AG10803 (cell line): ENCODE measurements around the gene CLK3.
"Not testable (repeated sequence)": the region's sequence is repeated elsewhere in the genome, so short reads cannot be mapped to it uniquely, and the experiment has no call there.

Source experiments
- DNase-seq: peaks from one replicate; pipeline ENCODE4 v3.0.0; 2010; ENCODE audit warnings: low read depth
- H3K4me3 ChIP-seq: 2 replicates; pipeline ENCODE4 v1.5.1; 2011; ENCODE audit warnings: mild to moderate bottlenecking, low read length, control low read depth
- TF ChIP-seq, protein P1 (sequence below): conservative IDR thresholded peaks from 2 replicates; pipeline ENCODE4 v1.5.1; 2011; ENCODE audit warnings: mild to moderate bottlenecking, low read length, control low read depth, inconsistent platforms

CLK3 gene

DNA sequence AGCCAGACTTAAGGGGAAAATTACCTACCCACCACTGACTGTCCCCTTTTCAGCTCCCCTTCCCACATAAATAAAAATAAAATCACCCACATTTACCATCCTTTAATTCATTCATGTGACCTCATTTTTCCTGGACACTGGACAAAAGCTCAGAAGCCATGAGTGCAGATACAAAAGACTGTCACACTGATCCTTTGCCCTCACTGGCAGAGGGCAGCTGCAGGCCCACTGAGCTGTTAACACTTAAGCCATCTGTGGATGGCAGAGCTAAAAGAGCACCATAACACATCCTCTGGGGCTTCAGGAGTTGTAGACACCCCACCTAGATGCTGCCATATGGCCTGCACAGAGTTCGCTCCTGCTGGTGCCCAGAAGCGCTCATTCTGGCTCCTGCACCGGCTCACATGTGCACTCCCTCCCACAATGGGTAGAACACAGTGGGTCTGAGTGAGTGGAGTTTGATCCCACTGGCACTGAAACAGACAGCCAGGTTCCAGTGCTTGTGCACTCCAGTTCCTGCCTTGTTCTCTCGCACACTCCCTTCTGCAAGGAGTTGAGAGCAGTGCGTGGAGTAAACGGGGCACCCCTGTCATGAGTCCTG lies 41.4 kb downstream of the CLK3 start:
- no peak for DNase-seq
- TF ChIP-seq, protein P1, sequence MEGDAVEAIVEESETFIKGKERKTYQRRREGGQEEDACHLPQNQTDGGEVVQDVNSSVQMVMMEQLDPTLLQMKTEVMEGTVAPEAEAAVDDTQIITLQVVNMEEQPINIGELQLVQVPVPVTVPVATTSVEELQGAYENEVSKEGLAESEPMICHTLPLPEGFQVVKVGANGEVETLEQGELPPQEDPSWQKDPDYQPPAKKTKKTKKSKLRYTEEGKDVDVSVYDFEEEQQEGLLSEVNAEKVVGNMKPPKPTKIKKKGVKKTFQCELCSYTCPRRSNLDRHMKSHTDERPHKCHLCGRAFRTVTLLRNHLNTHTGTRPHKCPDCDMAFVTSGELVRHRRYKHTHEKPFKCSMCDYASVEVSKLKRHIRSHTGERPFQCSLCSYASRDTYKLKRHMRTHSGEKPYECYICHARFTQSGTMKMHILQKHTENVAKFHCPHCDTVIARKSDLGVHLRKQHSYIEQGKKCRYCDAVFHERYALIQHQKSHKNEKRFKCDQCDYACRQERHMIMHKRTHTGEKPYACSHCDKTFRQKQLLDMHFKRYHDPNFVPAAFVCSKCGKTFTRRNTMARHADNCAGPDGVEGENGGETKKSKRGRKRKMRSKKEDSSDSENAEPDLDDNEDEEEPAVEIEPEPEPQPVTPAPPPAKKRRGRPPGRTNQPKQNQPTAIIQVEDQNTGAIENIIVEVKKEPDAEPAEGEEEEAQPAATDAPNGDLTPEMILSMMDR: no peak

DNA sequence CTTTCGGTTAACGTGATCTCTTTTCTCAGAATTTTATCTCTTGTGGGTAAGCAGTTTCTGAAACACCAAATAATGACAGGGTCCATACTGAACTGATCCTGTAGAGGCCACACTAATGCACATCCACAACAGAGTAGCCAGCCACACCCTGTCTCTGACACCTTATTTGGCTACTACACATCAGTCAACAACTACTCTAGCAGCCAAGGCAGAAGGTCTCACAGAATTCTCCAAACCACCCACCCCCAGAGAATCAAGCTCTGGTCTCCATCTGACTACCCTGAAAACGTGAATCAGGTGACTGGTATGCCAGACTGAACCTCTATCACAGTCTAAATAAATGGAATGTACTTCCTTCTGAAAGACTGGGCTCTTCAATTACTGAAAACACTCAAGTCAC lies 42.2 kb downstream of the CLK3 start:
- DNase-seq: peak; percentile 43
- H3K4me3 ChIP-seq: no peak overlapping the region
- TF ChIP-seq, protein P1: no peak

More for the DNA sequence above, 41.4 kb downstream of the CLK3 start:
- no peak overlapping the region for H3K4me3 ChIP-seq

DNA sequence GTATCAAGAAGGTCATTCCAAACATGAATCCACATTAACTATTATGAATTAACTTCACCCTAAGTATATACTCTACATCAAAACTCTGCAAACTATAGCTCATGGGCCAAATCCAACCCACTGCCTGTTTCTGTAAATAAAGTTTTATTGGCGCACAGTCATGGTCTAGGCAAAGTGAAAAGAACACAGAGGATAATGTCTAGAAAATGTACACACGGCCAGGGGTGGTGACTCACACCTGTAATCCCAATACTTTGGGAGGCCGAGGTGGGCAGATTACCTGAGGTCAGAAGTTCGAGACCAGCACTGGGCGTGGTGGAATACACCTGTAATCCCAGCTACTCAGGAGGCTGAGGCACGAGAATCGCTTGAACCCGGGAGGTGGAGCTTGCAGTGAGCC lies 45.6 kb downstream of the CLK3 start:
- not testable (repeated sequence) for H3K4me3 ChIP-seq

DNA sequence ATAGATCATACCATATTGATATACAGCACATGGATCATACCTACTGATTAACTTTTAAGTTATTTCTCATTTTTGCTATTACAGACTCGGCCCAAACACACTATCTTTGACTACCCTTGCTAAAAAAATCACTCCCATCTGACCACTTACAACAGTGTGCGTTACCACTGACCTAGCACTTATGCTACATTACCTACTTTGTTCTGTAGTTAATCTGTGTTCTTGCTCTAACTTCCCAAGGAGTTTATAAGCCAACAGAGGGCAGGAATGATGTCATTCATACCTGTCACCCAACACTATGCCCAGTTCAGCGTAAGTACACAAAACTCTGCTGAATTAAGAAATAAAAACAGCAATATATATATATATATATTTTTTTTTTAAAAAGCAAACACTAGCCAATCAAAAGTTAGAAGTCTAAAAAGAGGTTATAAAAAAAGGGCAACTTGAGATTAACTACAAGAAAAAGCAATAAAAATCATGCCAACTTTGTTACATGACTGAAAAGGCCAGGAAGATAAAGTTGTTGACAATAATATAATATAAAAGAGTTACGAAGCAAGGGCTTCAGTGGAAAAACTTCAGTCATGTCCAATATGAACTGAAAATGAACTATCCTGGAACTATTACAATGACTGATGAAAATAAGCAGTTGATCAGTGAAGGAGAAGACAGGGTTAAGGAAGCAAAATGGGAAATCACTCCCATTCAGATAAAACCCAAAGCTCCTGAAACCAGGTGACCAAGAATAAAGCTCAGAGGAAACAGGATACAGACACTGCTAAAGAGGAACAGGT lies 46.6 kb downstream of the CLK3 start:
- TF ChIP-seq, protein P1: no peak
- H3K4me3 ChIP-seq: no peak overlapping the region

More for the DNA sequence above, 45.6 kb downstream of the CLK3 start:
- not testable (repeated sequence) for DNase-seq

DNA sequence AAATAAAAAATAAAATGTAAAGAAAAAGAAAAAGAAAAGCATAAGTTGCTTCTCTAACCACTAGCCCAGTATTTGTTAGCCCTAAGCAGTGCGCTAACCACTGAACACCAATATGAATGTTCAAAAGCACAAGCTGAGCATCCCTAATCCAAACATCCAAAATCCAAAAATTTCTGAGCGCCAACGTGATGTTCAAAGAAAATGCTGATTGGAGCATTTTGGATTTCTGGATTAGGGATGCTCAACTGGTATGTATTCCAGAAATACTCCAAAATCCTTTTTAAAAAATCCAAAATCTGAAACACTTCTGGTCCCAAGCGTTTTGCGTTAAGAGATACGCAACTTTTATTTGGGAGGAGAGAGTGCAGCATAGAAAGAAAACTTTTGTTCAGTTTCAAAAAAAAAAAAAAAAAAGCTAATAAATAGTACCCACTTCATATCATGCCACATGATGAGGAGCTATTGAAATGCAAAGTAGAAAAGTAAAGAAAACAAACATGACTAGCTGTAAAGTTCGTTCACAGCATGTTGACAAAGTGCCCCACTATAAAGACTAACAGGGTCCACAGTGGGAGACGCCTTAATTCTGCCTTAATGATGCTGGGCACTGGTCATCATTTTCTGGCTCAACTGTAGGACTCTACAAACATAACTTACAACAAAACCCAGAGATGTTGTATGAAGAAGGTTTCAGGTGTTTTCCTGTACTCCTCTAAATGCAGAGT lies 47.8 kb downstream of the CLK3 start:
- DNase-seq: no peak
- TF ChIP-seq, protein P1: no peak
- no peak overlapping the region for H3K4me3 ChIP-seq

More for the DNA sequence above, 46.6 kb downstream of the CLK3 start:
- no peak for DNase-seq

DNA sequence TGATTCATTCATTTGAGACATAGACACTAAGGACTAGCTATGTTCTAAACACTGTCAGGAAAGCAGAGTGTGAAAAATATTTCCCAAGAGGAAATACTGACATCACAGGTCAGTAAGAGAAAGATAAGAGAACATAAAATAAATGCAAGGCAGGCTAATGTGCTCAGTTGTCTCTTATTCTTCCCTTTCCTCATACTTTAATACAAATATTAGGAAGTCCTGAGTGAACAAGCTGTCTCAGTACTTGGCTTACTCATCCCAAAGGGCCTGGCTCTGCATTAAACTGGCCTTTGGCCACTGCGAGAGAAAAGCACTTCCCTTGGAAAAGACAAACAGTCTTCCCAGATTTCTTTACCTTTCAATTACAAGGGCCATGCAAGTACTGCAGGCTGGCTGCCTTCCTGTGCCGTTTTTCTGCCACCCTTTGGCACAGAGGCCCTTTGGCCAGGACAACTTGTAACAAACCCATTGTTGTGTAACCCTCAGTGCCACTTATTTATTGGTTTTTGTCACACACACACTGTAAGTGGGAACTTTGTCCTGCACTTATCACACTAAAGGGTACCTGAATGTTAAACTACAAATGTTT lies 48.5 kb downstream of the CLK3 start:
- TF ChIP-seq, protein P1: no peak
- no peak overlapping the region for H3K4me3 ChIP-seq
- DNase-seq: peak; percentile 28

DNA sequence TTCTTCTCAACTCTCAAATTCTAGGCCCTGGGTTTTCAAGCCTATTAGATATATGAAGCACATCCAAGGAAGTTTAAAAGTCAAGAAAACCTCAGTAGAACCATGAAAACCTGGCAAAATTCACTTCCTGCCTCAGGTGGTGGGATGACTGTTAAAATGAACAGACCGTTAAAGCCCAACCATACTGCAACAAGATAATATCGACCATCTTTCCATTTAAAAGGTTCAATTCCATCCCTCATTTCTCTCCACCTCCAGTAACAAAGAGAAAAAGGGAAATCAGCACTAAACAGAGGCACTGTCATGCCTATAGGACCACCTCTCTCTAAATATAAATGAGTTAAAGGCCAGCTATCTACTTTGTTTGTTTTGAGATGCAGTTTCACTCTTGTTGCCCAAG lies 49.0 kb downstream of the CLK3 start:
- H3K4me3 ChIP-seq: no peak overlapping the region
- no peak for DNase-seq
- TF ChIP-seq, protein P1: no peak
